Measurements from ENCODE around the gene SPATA2L. TPM values are rescaled to one million over a fixed set of nuclear protein-coding genes. Genes with fewer than 3 reads are reported as not detected.

Gene SPATA2L
- polyA plus RNA-seq, 4 donors: 5.3 to 9.8 (median 8.2) TPM

- DNase-seq (ENCODE audit: low read depth in 4 of 4, low spot score in 2 of 4): no peak
Observed at GRCh38 chr16:89729863-89730593, 28.5 kb upstream of the SPATA2L start.

- DNase-seq (ENCODE audit: low read depth in 4 of 4, low spot score in 2 of 4): no peak
Observed at GRCh38 chr16:89729293-89729692, 27.8 kb upstream of the SPATA2L start.

GRCh38 chr16:89727406-89728120 is 26.1 kb upstream of the SPATA2L start:
- no peak for DNase-seq (ENCODE audit: low read depth in 4 of 4, low spot score in 2 of 4)

DNA sequence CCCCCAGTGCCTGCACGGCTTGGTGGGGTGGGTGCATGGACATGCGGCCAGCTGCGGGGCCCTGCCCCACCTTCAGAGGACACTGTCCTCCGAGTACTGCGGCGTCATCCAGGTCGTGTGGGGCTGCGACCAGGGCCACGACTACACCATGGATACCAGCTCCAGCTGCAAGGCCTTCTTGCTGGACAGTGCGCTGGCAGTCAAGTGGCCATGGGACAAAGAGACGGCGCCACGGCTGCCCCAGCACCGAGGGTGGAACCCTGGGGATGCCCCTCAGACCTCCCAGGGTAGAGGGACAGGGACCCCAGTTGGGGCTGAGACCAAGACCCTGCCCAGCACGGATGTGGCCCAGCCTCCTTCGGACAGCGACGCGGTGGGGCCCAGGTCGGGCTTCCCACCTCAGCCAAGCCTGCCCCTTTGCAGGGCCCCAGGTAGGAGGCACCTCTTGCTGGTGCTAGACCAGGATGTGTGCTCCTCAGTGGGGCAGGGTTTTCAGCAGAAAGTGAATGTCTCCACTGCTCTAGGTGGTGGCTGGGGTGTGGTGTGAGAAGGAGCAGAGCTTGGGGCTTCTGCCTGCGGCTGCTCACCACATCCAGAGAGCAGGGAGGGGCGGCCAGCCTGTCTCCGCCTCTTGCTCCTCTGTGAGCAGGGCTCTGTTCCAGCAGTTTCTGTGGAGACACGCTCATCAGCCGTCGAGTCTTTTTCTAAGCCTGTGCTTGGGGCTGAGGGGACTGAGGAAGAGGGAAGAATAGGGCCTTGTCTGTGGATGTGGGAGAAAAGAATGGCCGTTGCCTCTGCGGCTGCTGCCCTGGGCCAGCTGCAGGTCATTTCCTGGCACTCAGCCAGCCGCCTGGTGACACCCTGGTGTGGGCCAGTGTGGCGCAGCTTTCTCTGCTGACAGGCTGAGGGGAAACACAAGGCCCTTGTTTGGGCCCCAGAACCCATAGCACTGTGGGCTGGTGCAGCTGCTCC is 22.1 kb upstream of the SPATA2L start:
- no peak for DNase-seq (ENCODE audit: low read depth in 4 of 4, low spot score in 2 of 4)

DNA sequence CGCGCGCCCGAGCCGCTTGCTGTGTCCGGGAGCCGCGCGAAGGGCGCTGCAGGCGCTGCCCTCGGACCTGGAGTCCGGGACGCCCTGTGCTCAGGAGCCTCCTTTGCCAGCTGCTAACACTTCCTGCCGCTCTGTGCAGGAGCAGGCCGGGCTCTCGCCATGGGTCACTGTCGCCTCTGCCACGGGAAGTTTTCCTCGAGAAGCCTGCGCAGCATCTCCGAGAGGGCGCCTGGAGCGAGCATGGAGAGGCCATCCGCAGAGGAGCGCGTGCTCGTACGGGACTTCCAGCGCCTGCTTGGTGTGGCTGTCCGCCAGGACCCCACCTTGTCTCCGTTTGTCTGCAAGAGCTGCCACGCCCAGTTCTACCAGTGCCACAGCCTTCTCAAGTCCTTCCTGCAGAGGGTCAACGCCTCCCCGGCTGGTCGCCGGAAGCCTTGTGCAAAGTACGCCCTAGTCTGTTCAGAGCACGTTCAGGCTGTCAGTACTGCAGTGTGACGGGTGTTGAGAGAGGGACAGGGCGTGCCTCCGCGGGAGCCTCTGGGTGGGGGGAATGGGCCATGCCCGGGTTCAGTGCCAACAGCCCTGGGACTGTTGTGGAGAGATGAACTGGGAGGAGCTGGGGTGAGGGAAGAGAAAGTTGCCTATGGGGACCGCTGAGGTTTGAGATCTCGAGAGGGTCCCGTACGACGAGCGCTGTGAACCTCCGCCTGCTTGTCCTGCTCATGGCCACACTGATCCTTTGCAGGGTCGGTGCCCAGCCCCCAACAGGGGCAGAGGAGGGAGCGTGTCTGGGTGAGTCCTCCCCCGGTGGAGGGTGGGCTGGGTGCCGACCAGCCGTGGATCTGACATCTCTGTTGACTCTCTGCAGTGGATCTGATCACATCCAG is 21.1 kb upstream of the SPATA2L start:
- DNase-seq (ENCODE audit: low read depth in 4 of 4, low spot score in 2 of 4): no peak

DNA sequence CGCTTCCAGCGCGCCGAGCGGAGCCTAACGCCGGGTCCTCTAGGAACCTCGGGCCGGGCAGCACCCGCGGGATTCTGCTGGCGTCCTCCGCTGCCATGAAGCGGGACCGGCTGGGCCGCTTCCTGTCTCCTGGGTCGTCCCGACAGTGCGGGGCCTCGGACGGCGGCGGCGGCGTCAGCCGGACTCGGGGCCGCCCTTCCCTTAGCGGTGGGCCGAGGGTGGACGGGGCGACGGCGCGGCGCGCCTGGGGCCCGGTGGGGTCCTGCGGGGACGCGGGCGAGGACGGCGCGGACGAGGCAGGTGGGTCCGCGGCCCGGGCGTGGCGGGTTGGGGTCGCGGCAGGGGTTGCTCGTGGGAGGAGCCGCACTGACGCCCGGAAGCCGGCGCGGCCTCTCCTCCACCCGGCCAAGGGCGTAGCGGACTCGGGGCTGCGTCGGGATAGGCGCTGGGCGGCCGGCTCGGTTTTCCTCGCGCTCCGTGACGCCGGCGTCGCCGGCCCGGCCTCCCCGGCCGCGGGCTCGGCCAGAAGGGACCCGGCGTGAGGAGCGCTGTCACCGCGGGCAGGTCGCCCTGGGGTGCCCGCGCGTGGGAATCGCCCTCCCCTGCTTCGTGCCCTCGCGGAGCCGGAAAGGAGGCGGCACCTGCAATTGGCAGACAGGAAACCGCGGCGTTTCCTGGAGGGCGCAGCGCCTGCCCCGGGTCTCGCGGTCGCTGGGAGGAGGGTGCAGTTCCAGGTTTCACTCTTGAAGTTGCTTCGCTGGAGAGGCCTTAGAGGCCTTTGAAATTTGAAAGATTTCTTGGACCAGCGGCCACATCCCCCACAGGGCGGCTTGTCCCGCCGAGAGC is 20.3 kb upstream of the SPATA2L start:
- no peak for DNase-seq (ENCODE audit: low read depth in 4 of 4, low spot score in 2 of 4)

DNA sequence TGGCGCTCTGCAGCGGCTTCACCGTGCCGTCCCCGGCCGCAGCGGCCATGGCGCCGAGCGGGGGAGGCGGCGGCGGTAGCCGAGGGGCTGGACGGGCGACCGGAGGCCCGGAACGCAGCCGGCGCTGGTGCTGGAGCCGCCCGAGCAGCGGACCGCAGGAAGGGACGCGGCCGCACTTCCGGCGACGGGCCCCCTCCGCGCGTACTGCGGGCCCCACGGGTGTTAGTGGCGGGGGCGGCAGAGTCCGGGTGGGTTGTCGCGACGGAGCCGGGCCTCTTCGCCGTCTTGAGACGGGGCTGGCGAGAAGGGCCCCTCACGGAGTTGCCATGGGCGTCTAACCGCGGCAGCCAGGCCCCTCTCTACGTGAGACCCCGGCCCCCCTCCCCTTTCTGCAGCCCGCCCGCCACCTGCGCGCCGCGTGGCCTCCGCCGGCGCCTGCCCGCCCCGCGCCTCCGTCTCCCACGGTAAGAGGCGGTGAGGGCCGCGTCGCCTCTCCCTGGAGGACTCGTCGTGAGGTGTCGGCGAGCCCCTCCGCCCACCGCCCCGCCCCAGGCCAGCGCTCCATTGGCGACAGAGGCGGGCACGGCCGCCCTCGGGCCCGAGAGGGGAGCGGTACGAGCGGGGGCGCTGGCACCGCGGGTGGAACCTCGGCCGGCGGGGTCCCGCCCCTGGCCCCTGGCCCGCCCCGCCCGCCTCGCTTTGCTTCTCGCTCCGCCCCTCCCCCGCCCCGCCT is 19.5 kb upstream of the SPATA2L start, which contains the start of the genes VPS9D1 and ZNF276:
Gene VPS9D1, minus strand, starts transcription at position 86 of the 733 bp plus-strand sequence. Its CDS starts 37 bp downstream, at position 49.
Gene ZNF276, plus strand, starts transcription at position 725 of the 733 bp plus-strand sequence. CDS start 104 bp downstream, outside the sequence.
- no peak for DNase-seq (ENCODE audit: low read depth in 4 of 4, low spot score in 2 of 4)

DNA sequence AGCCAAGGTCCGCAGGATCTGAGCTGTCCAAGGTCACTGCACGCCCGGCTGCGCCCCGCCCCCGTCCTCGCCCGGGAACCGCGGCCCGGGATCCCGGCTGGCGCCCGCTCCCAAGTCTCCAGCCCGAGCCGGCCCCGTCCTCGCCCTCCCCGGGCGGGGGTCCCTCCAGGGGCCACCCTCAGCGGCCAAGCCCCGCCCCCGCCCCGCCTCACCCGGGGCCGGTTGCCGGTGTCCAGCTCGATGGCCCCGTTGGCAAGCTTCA is 19.0 kb upstream of the SPATA2L start:
- DNase-seq (ENCODE audit: low read depth in 4 of 4, low spot score in 2 of 4): no peak

DNA sequence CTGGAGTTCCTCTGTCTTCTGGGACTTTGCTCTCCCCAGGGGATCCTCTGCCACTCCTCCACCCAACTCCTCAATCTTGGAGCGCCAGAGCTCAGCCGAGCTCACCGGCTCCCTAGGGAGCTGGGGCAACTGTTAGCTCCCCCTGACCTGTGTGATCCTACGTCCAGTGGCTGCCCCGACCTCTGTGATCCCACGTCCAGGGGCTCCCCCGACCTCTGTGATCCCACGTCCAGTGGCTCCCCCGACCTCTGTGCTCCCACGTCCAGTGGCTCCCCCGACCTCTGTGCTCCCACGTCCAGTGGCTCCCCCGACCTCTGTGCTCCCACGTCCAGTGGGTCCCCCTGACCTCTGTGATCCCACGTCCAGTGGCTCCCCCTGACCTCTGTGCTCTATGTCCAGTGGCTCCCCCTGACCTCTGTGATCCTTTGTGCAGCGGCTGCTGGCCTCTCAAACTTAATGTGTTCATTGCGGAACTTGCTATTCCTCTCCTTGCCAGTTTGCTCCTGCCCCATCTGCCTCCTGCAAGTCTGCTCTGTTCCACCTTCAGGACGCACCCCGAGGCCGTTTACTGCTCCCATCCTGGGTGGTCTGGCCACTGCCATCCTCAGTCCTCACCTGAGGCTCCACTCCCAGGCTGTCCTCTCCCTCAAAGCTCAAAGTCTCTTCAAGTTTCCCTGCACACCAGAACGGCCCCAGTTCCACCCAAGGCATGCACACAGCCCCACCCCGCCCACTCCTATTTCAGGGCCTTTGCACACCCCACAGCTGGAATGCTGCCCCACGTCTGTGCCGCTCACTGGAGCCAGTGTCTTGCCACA is 16.4 kb upstream of the SPATA2L start:
- DNase-seq (ENCODE audit: low read depth in 4 of 4, low spot score in 2 of 4): no peak

DNA sequence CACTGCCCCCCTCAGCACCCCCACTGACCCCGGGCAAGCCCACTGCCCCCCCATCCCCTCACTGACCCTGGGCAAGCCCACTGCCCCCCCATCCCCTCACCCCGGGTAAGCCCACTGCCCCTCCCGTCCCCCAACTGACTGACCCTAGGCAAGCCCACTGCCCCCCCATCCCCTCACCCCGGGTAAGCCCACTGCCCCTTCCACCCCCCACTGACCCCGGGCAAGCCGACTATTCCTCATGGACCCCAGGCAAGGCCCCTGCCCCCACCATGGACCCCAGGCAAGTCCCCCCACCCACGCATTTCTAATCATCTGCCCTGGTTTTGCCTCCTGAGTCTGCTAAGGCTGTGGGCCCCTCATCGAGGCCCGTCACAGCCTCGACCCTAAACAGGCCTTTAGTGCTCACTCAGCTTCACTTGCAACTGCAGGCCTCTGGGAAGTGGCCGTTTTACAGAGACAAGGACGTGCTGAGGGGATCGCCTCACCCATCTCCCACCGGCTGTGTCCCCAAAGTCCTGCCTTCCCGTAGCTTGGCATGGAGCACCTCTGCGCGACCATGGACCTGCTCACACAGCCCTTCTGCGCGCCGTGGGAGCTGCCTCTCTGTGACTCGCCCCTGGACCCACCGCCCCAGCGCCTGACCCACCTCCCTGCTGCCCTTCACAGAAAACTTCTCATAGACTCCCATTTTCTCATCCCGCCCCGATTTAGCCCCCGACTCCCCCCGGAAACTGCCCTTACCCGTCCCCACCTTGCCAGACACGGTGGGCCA is 15.6 kb upstream of the SPATA2L start:
- DNase-seq (ENCODE audit: low read depth in 4 of 4, low spot score in 2 of 4): no peak

DNA sequence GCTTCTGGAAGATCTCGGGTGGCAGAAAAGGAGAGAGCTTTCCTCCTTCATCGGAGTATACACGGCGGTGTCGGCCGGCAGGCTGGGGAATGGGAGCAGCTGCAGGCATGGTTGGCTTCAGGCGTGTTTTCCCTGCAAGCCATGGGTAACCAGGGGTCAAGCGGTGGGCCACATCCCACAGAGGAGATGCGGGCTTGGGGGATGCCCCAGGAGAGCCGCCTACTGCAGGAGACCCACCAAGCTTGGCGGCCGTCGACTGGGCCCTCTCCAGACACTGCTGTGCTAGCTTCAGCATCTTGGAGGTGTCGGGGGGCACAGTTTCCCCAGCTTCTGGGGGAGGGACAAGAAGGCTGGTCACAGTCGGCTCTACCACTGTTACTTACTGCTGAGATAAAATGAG is 15.0 kb upstream of the SPATA2L start:
- DNase-seq (ENCODE audit: low read depth in 4 of 4, low spot score in 2 of 4): no peak

GRCh38 chr16:89712274-89712781 is 10.8 kb upstream of the SPATA2L start:
- no peak for DNase-seq (ENCODE audit: low read depth in 4 of 4, low spot score in 2 of 4)

- no peak for DNase-seq (ENCODE audit: low read depth in 4 of 4, low spot score in 2 of 4)
Observed at GRCh38 chr16:89711601-89712273, 10.2 kb upstream of the SPATA2L start.

- no peak for DNase-seq (ENCODE audit: low read depth in 4 of 4, low spot score in 2 of 4)
Observed at GRCh38 chr16:89710709-89711564, 9.4 kb upstream of the SPATA2L start.
